Left ventricle myocardium inferior (tissue), 1 donor: ENCODE data around the gene INSYN2B. TPM values are rescaled to one million over a fixed set of nuclear protein-coding genes. Genes with fewer than 3 reads are reported as not detected.
"Not testable (repeated sequence)": the region's sequence is repeated elsewhere in the genome, so short reads cannot be mapped to it uniquely, and the experiment has no call there.

Source experiments
- DNase-seq: peaks from one replicate; pipeline ENCODE4 v3.0.0-alpha.2; 2020
- H3K27ac ChIP-seq: fragments of 200-600 bp; replicated peaks from 2 replicates; pipeline ENCODE4 v1.8.0; 2021
- H3K27me3 ChIP-seq: fragments of 200-600 bp; 2 replicates; pipeline ENCODE4 v1.8.0; 2021; ENCODE audit warnings: low read depth
- H3K36me3 ChIP-seq: fragments of 200-600 bp; 2 replicates; pipeline ENCODE4 v1.8.0; 2021
- H3K4me1 ChIP-seq: fragments of 200-600 bp; 2 replicates; pipeline ENCODE4 v1.8.0; 2021
- H3K4me3 ChIP-seq: fragments of 200-600 bp; 2 replicates; pipeline ENCODE4 v1.8.0; 2021; ENCODE audit warnings: mild to moderate bottlenecking, moderate library complexity
- H3K9me3 ChIP-seq: fragments of 200-600 bp; replicated peaks from 2 replicates; pipeline ENCODE4 v1.8.0; 2021
- intact Hi-C: fragments of 100-400 bp; cut with micrococcal nuclease; formaldehyde crosslinking; loops from one replicate; pipeline ENCODE4 v1.11.0; 2022
- total RNA-seq: library from RNA; stranded (reverse); fragmentation: NEBNext Ultra II Directional; extraction: Animal tissue kit (Norgen Biotek cat#: 25700); gene quantifications from one replicate; pipeline ENCODE4 v1.2.1, GENCODE V29; 2021
- TF ChIP-seq, protein P1 (sequence below): fragments of 200-600 bp; IDR thresholded peaks from 2 replicates; pipeline ENCODE4 v1.8.0; 2021; ENCODE audit warnings: antibody characterized with exemption, mild to moderate bottlenecking, borderline replicate concordance
- donor health status: DM: no; HTN: yes; CAD: no; lungs with severe emphysema.

The INSYN2B gene
- total RNA-seq, 1 donor from 2014 or later = 0.08 TPM

DNA sequence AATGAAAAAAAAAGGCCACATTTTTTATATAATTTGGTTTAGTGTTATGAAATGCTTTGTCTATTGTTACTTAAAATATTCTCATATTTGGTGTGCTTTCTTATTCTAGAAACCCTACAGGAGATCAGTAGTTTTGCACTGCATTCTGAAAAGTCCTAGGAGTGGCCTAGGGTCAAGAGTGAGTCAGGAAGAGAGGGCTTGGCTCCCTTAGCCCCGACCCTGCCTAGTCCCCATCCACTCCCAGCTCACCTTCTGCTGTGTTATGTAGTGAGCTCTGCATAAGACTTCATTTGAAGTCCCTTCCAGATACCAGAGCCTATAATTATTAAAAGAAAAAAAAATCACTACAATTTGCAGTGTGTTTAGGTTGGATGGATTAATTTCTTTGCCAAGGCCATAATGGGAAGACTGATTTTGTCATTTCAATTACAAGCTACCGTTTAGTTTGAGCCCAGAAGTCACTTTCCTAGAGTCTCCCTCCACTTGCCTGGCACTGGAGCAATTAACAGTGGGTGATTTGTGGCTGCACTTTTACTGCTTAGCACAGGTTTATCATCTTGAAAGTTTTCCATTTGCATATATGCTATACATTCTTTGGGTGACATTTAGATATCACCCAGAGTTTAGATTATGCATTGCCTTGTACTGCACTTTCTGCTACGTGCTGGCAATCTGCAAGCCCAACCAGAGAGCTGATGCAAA lies 143.3 kb downstream of the INSYN2B start:
- no peaks in the 10 kb centered on the region for H3K36me3 ChIP-seq
- intact Hi-C loops = no loop called here
- H3K4me3 ChIP-seq = no peak overlapping the region
- no peaks in the 10 kb centered on the region for H3K9me3 ChIP-seq
- TF ChIP-seq, protein P1, sequence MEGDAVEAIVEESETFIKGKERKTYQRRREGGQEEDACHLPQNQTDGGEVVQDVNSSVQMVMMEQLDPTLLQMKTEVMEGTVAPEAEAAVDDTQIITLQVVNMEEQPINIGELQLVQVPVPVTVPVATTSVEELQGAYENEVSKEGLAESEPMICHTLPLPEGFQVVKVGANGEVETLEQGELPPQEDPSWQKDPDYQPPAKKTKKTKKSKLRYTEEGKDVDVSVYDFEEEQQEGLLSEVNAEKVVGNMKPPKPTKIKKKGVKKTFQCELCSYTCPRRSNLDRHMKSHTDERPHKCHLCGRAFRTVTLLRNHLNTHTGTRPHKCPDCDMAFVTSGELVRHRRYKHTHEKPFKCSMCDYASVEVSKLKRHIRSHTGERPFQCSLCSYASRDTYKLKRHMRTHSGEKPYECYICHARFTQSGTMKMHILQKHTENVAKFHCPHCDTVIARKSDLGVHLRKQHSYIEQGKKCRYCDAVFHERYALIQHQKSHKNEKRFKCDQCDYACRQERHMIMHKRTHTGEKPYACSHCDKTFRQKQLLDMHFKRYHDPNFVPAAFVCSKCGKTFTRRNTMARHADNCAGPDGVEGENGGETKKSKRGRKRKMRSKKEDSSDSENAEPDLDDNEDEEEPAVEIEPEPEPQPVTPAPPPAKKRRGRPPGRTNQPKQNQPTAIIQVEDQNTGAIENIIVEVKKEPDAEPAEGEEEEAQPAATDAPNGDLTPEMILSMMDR = no peak
- no peak overlapping the region for H3K27ac ChIP-seq
- no peak for DNase-seq
- no peaks in the 10 kb centered on the region for H3K4me1 ChIP-seq
- H3K27me3 ChIP-seq = no peaks in the 10 kb centered on the region

- H3K4me1 ChIP-seq, intact Hi-C loops, H3K9me3 ChIP-seq, H3K27ac ChIP-seq, H3K36me3 ChIP-seq, H3K4me3 ChIP-seq, H3K27me3 ChIP-seq, DNase-seq: not testable (repeated sequence)
These were observed 145.8 kb downstream of the INSYN2B start for GRCh38 chr5:169834540-169834939.

DNA sequence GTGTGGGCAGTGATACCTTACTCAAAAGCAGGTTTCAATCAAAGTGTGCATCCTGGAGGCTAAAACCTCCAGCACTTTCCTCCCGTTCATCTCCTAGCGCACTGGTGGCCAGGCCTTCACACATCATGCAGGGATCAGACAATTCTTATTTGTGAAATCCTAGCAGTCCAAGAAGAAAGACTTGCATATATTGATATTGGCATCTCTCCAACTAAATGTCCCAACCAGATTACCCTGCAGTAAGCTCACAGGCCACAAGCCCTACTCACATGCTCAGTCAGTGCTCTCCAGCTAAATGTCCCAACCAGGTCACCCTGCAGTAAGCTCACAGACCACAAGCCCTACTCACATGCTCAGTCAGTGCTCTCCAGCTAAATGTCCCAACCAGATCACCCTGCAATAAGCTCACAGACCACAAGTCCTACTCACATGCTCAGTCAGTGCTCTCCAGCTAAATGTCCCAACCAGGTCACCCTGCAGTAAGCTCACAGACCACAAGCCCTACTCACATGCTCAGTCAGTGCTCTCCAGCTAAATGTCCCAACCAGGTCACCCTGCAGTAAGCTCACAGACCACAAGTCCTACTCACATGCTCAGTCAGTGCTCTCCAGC lies 146.5 kb downstream of the INSYN2B start:
- H3K4me1 ChIP-seq, H3K27ac ChIP-seq, DNase-seq, intact Hi-C loops, H3K4me3 ChIP-seq, H3K9me3 ChIP-seq, H3K27me3 ChIP-seq, H3K36me3 ChIP-seq: not testable (repeated sequence)

GRCh38 chr5:169832845-169833244 lies 147.4 kb downstream of the INSYN2B start:
- Histone ChIP-seq H3K9me3 (no peaks in the 10 kb centered on the region), H3K4me1 (no peaks in the 10 kb centered on the region), H3K36me3 (no peaks in the 10 kb centered on the region), H3K27me3 (no peaks in the 10 kb centered on the region), H3K27ac (no peak overlapping the region), H3K4me3 (no peak overlapping the region)
- intact Hi-C loops = no loop called here
- TF ChIP-seq, protein P1 = no peak
- DNase-seq = no peak

GRCh38 chr5:169832304-169832703 lies 148.0 kb downstream of the INSYN2B start:
- intact Hi-C loops = no loop called here
- Histone ChIP-seq H3K27ac (no peak overlapping the region), H3K27me3 (no peaks in the 10 kb centered on the region), H3K4me3 (no peak overlapping the region), H3K36me3 (no peaks in the 10 kb centered on the region), H3K4me1 (no peaks in the 10 kb centered on the region), H3K9me3 (no peaks in the 10 kb centered on the region)
- no peak for DNase-seq
- TF ChIP-seq, protein P1 = no peak

DNA sequence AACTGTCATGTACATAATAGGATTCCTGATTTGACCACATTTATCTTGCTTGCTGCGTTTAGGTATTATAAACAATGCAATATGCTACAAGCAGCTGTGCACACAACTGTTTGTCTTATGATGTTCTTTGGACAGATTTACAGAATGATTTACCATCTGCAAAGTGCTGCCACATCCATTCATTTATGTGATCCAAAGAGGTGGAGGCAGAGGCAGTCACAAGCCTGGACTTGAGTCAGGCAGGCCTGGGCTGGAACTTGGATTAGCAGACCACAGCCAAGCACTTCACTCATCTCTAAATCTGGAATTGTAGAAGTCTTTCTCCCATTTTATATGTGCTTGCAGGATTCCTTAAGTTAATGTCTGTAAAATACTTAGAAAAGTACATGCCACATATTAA lies 149.0 kb downstream of the INSYN2B start:
- intact Hi-C loops = no loop called here
- TF ChIP-seq, protein P1 = no peak
- Histone ChIP-seq H3K4me1 (no peaks in the 10 kb centered on the region), H3K27ac (no peak overlapping the region), H3K9me3 (no peaks in the 10 kb centered on the region), H3K36me3 (no peaks in the 10 kb centered on the region), H3K27me3 (no peaks in the 10 kb centered on the region), H3K4me3 (no peak overlapping the region)
- no peak for DNase-seq
